GM12878 (cell line): ENCODE data around the gene JMY. TPM values are rescaled to one million over a fixed set of nuclear protein-coding genes. Genes with fewer than 3 reads are reported as not detected.

Experiments
- ATAC-seq: fragments of 200-7000 bp; cut with Tn5 transposase; 3 replicates; pipeline ENCODE4 v1.9.1; 2020; ENCODE audit warnings: mild to moderate bottlenecking, moderate library complexity
- BruUV-seq: library from RNA; stranded (reverse); fragments of 400-500 nt; replicated peaks from 2 replicates; lab custom pipeline; 2021; lab: Mats Ljungman, UMichigan
- CTCF ChIA-PET: fragments of 300-600 bp; sonication (Branson Sonifier 250); formaldehyde crosslinking; extraction: SDS; loops from one replicate; lab custom pipeline; 2021; ENCODE audit warnings: inconsistent platforms; lab: Yijun Ruan, JAX
- POLR2A ChIA-PET: fragments of 350-600 bp; formaldehyde crosslinking; extraction: SDS; loops from one replicate; lab custom pipeline; 2021; ENCODE audit warnings: inconsistent platforms; lab: Charles Lee
- RAD21 ChIA-PET: fragments of 300-600 bp; sonication (Branson Sonifier 250); formaldehyde crosslinking; loops from one replicate; lab custom pipeline; 2023; ENCODE audit warnings: antibody characterized with exemption; ENCODE audit not compliant: unreplicated experiment; lab: Charles Lee
- SMC1A ChIA-PET: fragments of 300-600 bp; sonication (Branson Sonifier 250); formaldehyde crosslinking; loops from one replicate; lab custom pipeline; 2023; ENCODE audit not compliant: unreplicated experiment, uncharacterized antibody; lab: Charles Lee
- DNase-seq: peaks from one replicate; pipeline ENCODE4 v3.0.0-alpha.2; 2011; ENCODE audit warnings: low read depth, low spot score
- FAIRE-seq: peaks from 3 replicates; lab custom pipeline; 2011; peaks lifted over from hg19 to GRCh38; lab: Jason Lieb, UNC
- H2AFZ ChIP-seq: 2 replicates; pipeline ENCODE4 v1.6.0; 2011; ENCODE audit warnings: low read depth, low read length, control low read depth; ENCODE audit not compliant: control insufficient read depth
- H3K27ac ChIP-seq: 2 replicates; pipeline ENCODE4 v1.5.1; 2011; ENCODE audit warnings: control low read depth; ENCODE audit not compliant: control insufficient read depth, insufficient read depth
- H3K27me3 ChIP-seq, 2 experiments: replicated peaks in 1 of 2; 2 replicates each; pipeline versions ENCODE4 v1.6.0 to v1.6.1; 2011; ENCODE audit warnings: low read length in 1 of 2; ENCODE audit not compliant: control insufficient read depth in 2 of 2, insufficient read depth in 2 of 2
- H3K36me3 ChIP-seq, 2 experiments: 2 replicates each; pipeline ENCODE4 v1.5.1; 2011; ENCODE audit warnings: low read length in 1 of 2; ENCODE audit not compliant: control insufficient read depth in 2 of 2, insufficient read depth in 2 of 2
- H3K4me1 ChIP-seq: 2 replicates; pipeline ENCODE4 v1.6.1; 2011; ENCODE audit warnings: mild to moderate bottlenecking, low read length, moderate library complexity, mixed read lengths; ENCODE audit not compliant: control insufficient read depth, insufficient read depth
- H3K4me2 ChIP-seq: 2 replicates; pipeline ENCODE4 v1.6.0; 2011; ENCODE audit warnings: control low read depth; ENCODE audit not compliant: control insufficient read depth, insufficient read depth
- H3K4me3 ChIP-seq: fragments of 200-600 bp; sonication (generic); 2 replicates; pipeline ENCODE4 v1.5.1; 2016
- H3K79me2 ChIP-seq: 2 replicates; pipeline ENCODE4 v1.6.0; 2011; ENCODE audit warnings: low read length; ENCODE audit not compliant: control insufficient read depth, insufficient read depth
- H3K9ac ChIP-seq: 2 replicates; pipeline ENCODE4 v1.8.0; 2011; ENCODE audit warnings: low read length, control low read depth, mixed read lengths; ENCODE audit not compliant: control insufficient read depth, insufficient read depth
- H3K9me3 ChIP-seq: replicated peaks from 3 replicates; pipeline ENCODE4 v1.5.1; 2011; ENCODE audit warnings: mild to moderate bottlenecking, low read length; ENCODE audit not compliant: control insufficient read depth, insufficient read depth
- H4K20me1 ChIP-seq: 2 replicates; pipeline ENCODE4 v1.6.0; 2011; ENCODE audit not compliant: control insufficient read depth, insufficient read depth
- ETV6 ChIP-seq, 2 experiments: fragments of 450-650 bp in 1 of 2; IDR thresholded peaks in 1 of 2; conservative IDR thresholded peaks in 1 of 2; 2 replicates each; pipeline ENCODE4 v1.6.1; 2014; ENCODE audit warnings: antibody characterized with exemption in 1 of 2, borderline replicate concordance in 1 of 2, low read depth in 1 of 2, mild to moderate bottlenecking in 1 of 2, moderate library complexity in 1 of 2
- IKZF1 ChIP-seq: fragments of 450-650 bp; conservative IDR thresholded peaks from 2 replicates; pipeline ENCODE4 v1.6.1; 2017; ENCODE audit warnings: antibody characterized with exemption, mild to moderate bottlenecking
- MEF2B ChIP-seq: fragments of 450-650 bp; IDR thresholded peaks from 2 replicates; pipeline ENCODE4 v1.6.1; 2018; ENCODE audit warnings: mild to moderate bottlenecking, moderate library complexity; ENCODE audit not compliant: partially characterized antibody, poor library complexity, severe bottlenecking
- NRF1 ChIP-seq: conservative IDR thresholded peaks from 2 replicates; pipeline ENCODE4 v1.6.1; 2011; ENCODE audit warnings: mild to moderate bottlenecking, low read depth, low read length, improper control_type of control experiment
- SREBF1 ChIP-seq: IDR thresholded peaks from 2 replicates; pipeline ENCODE4 v1.6.1; 2012; ENCODE audit warnings: mild to moderate bottlenecking, low read length
- SREBF2 ChIP-seq: IDR thresholded peaks from 2 replicates; pipeline ENCODE4 v1.6.1; 2012; ENCODE audit warnings: mild to moderate bottlenecking, low read length
- TAF1 ChIP-seq: IDR thresholded peaks from 2 replicates; pipeline ENCODE4 v1.6.1; 2011; ENCODE audit warnings: mild to moderate bottlenecking, low read depth, low read length, borderline replicate concordance
- ZZZ3 ChIP-seq: IDR thresholded peaks from 2 replicates; pipeline ENCODE4 v1.6.1; 2011; ENCODE audit warnings: low read depth; ENCODE audit not compliant: control insufficient read depth, insufficient read length
- WGBS: methylation state at CpG from one replicate; pipeline ENCODE4 v1.1.6; 2016; ENCODE audit warnings: low lambda C conversion rate; ENCODE audit not compliant: insufficient replicate concordance, insufficient coverage; ENCODE audit errors: missing lambda C conversion rate; 5-methylcytosine and 5-hydroxymethylcytosine counted together
- in situ Hi-C: fragments of 300-500 bp; cut with MboI; formaldehyde crosslinking; loops from 9 replicates; pipeline ENCODE4 v1.14.3; 2018; ENCODE audit warnings: mixed read lengths
- intact Hi-C: fragments of 100-400 bp; cut with micrococcal nuclease; formaldehyde crosslinking; loops from one replicate; pipeline ENCODE4 v1.14.2; 2022; ENCODE audit not compliant: unreplicated experiment
- polyA plus RNA-seq, 11 experiments: library from polyadenylated mRNA; depleted of rRNA in 4 of 11; unstranded in 6 of 11; stranded (reverse) in 5 of 11; fragments of >200 nt; fragmentation: Nextera tagmentation in 4 of 11; fragmentation: Illumina TruSeq in 1 of 11; extraction: Ambion mirVana in 4 of 11; extraction: Trizol in 1 of 11; gene quantifications; 1 replicate in 1 of 11; 2 replicates in 10 of 11; pipeline versions ENCODE4 v1.2.1 to v1.2.3, GENCODE V29; 2011 to 2016; ENCODE audit warnings: inconsistent platforms in 2 of 11, missing spikeins in 2 of 11, low read depth in 1 of 11
- total RNA-seq, 4 experiments: library from RNA; depleted of rRNA in 3 of 4; stranded (reverse); fragments of >200 nt in 3 of 4; fragmentation: Illumina TruSeq in 1 of 4; extraction: Trizol in 1 of 4; gene quantifications; 2 replicates each; pipeline versions ENCODE4 v1.2.1 to v1.2.3, GENCODE V29; 2013 to 2021

The JMY gene
- total and polyA plus RNA-seq, 10 of the 15 experiments (the other 5 are each of a cell fraction or from before 2014, with no cell fraction given) = 0.63 to 4.8 (median 2.4) TPM

DNA sequence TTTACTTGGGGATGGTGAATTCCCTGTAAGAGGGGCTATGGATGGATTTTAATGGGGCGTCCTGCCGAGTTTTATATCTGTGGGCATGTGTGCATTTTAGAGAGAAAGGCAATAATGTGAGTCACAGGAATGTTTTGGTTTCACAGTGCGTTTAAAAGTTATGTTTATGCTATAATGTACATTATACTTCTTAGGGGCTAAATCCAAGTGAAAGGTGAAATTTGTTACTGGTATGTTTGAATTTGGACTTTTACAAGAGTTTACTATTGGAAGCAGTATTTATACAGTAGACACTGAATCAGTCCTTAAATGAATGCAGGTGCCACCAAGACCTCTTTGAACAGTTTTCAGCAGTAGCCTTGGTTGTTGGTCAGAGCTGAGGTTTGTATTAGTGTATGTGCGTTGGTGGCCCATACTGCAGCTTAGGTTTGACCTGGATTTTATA lies 5.6 kb downstream of the JMY start:
- Histone ChIP-seq H3K4me1 (peaks cover 8% of the 10 kb centered on the region), H3K4me3 (peak overlapping the region; percentile 9; the same call in 1 of the 2 replicates), H2AFZ (no peak overlapping the region), H4K20me1 (no peaks in the 10 kb centered on the region), H3K27ac (peak overlapping the region; percentile 4; the same call in 1 of the 2 replicates), H3K27me3 (no peaks in the 10 kb centered on the region), H3K79me2 (peaks cover 72% of the 10 kb centered on the region)
- 80% methylated on average over 4 of the region's 4 CpGs for WGBS
- TF ChIP-seq ZZZ3 = no peak
- no peak for TF ChIP-seq IKZF1
- no peak for TF ChIP-seq SREBF2
- no peak for TF ChIP-seq SREBF1
- TF ChIP-seq TAF1 = no peak
- no peak for TF ChIP-seq NRF1
- no peak for TF ChIP-seq MEF2B
- no peak for TF ChIP-seq ETV6 (conservative IDR thresholded peaks at IDR 0.05 in 1 of 2, IDR thresholded peaks at IDR 0.05 in 1 of 2; ENCODE audit: borderline replicate concordance in 1 of 2, low read depth in 1 of 2)
- TF ChIP-seq, all 136 proteins: peak for 0
- BruUV-seq = no TSS peak
- no peaks in the 10 kb centered on the region for H3K36me3 ChIP-seq
- in situ Hi-C loops (no loop called here), intact Hi-C loops (loop anchor here (5.0 kb wide), 1 partner anchor 221 kb away; no protein-coding TSS in a partner anchor)
- FAIRE-seq (peak; percentile 65), DNase-seq (no peak), ATAC-seq (peak; percentile 24)
- RAD21 ChIA-PET = interaction anchor here (2.5 kb wide), 1 partner anchor 109 kb away, joined by 10 read pairs; no protein-coding TSS in a partner anchor
- H3K9me3 ChIP-seq = no peaks in the 10 kb centered on the region
- CTCF ChIA-PET = interaction anchor here (1.0 to 2.4 kb wide), 3 partner anchors 9 to 108 kb away, joined by 3 to 10 read pairs (median 3); no protein-coding TSS in a partner anchor
- POLR2A ChIA-PET = no interaction called here
- SMC1A ChIA-PET = interaction anchor here (0.9 to 2.5 kb wide), 3 partner anchors 9 to 220 kb away, joined by 3 to 10 read pairs (median 8); no protein-coding TSS in a partner anchor
- H3K4me2 ChIP-seq = peak overlapping the region; percentile 22; the same call in 1 of the 2 replicates
- H3K9ac ChIP-seq = no peak overlapping the region
